Naive B cell (primary cell): ENCODE data around the gene KRT74. TPM values are rescaled to one million over a fixed set of nuclear protein-coding genes. Genes with fewer than 3 reads are reported as not detected.

Experiments
- ATAC-seq, 2 donors: fragments of 150-1000 bp; cut with Tn5 transposase; 2 replicates each; pipeline ENCODE4 v1.10.0; 2021; ENCODE audit warnings: low read depth in 2 of 2, mild to moderate bottlenecking in 2 of 2, moderate library complexity in 2 of 2
- DNase-seq: peaks from one replicate; pipeline ENCODE4 v3.0.0; 2022
- H3K27ac Mint-ChIP-seq, 6 donors: one replicate each; pipeline ENCODE4 v1.8.0; 2020 to 2022; ENCODE audit warnings: mild to moderate bottlenecking in 6 of 6, mixed read lengths in 6 of 6, moderate library complexity in 5 of 6, inconsistent platforms in 2 of 6
- H3K27me3 Mint-ChIP-seq, 3 donors: one replicate each; pipeline ENCODE4 v1.8.0; 2021 to 2022; ENCODE audit warnings: mixed read lengths in 3 of 3, mild to moderate bottlenecking in 1 of 3
- H3K36me3 Mint-ChIP-seq, 2 donors: one replicate each; pipeline ENCODE4 v1.8.0; 2020 to 2022; ENCODE audit warnings: mixed read lengths in 2 of 2, inconsistent platforms in 1 of 2, mild to moderate bottlenecking in 1 of 2
- H3K4me1 Mint-ChIP-seq, 3 donors: one replicate each; pipeline ENCODE4 v1.8.0; 2020 to 2022; ENCODE audit warnings: mixed read lengths in 3 of 3, inconsistent platforms in 1 of 3, mild to moderate bottlenecking in 1 of 3, moderate library complexity in 1 of 3
- H3K4me3 Mint-ChIP-seq, 8 donors: one replicate each; pipeline ENCODE4 v1.8.0; 2020 to 2022; ENCODE audit warnings: mild to moderate bottlenecking in 8 of 8, mixed read lengths in 8 of 8, moderate library complexity in 8 of 8, inconsistent platforms in 2 of 8
- H3K9me3 Mint-ChIP-seq, 7 donors: one replicate each; pipeline ENCODE4 v1.8.0; 2020 to 2022; ENCODE audit warnings: mixed read lengths in 7 of 7, mild to moderate bottlenecking in 5 of 7, inconsistent platforms in 2 of 7, moderate library complexity in 1 of 7
- polyA plus RNA-seq, 6 donors: library from polyadenylated mRNA; unstranded; fragments of 300-500 nt; fragmentation: Illumina TruSeq; gene quantifications; one replicate each; pipeline ENCODE4 v1.2.3, GENCODE V29; 2021; ENCODE audit warnings: low read depth in 6 of 6

The KRT74 gene
- polyA plus RNA-seq, 6 donors from 2014 or later, result not detected

GRCh38 chr12:52525661-52526499 is 47.8 kb downstream of the KRT74 start:
- no peak for ATAC-seq
- DNase-seq, result no peak
- Mint-ChIP-seq H3K4me1 (no peaks in the 10 kb centered on the region), H3K36me3 (no peaks in the 10 kb centered on the region), H3K27ac (no peak overlapping the region), H3K27me3 (peaks cover 7 to 14% (median 12%) of the 10 kb centered on the region in 3 donors), H3K9me3 (no peaks in the 10 kb centered on the region), H3K4me3 (no peak overlapping the region)

- Mint-ChIP-seq H3K4me3 (no peak overlapping the region), H3K27ac (no peak overlapping the region)
Measured at GRCh38 chr12:52524898-52525591, 48.6 kb downstream of the KRT74 start.

GRCh38 chr12:52524241-52524897 is 49.3 kb downstream of the KRT74 start:
- no peaks in the 10 kb centered on the region for H3K4me1 Mint-ChIP-seq
- H3K9me3 Mint-ChIP-seq, result no peaks in the 10 kb centered on the region
- H3K27ac Mint-ChIP-seq, result no peak overlapping the region
- no peak overlapping the region for H3K4me3 Mint-ChIP-seq
- DNase-seq, result no peak
- peaks cover 7 to 14% (median 12%) of the 10 kb centered on the region in 3 donors for H3K27me3 Mint-ChIP-seq
- ATAC-seq, result no peak
- no peaks in the 10 kb centered on the region for H3K36me3 Mint-ChIP-seq

More at GRCh38 chr12:52524898-52525591, 48.6 kb downstream of the KRT74 start:
- DNase-seq (no peak), ATAC-seq (no peak)
- H3K36me3 Mint-ChIP-seq, result no peaks in the 10 kb centered on the region
- H3K27me3 Mint-ChIP-seq, result peaks cover 7 to 14% (median 12%) of the 10 kb centered on the region in 3 donors
- H3K9me3 Mint-ChIP-seq, result no peaks in the 10 kb centered on the region
- no peaks in the 10 kb centered on the region for H3K4me1 Mint-ChIP-seq

- no peak overlapping the region for H3K27ac Mint-ChIP-seq
- peaks cover 9 to 12% (median 10%) of the 10 kb centered on the region in 3 donors for H3K27me3 Mint-ChIP-seq
Measured at GRCh38 chr12:52523824-52524223, 49.8 kb downstream of the KRT74 start.

GRCh38 chr12:52522346-52523011 is 51.2 kb downstream of the KRT74 start:
- Mint-ChIP-seq H3K9me3 (no peaks in the 10 kb centered on the region), H3K27me3 (peaks cover 5 to 12% (median 12%) of the 10 kb centered on the region in 3 donors), H3K4me1 (no peaks in the 10 kb centered on the region), H3K27ac (no peak overlapping the region), H3K36me3 (no peaks in the 10 kb centered on the region), H3K4me3 (no peak overlapping the region)
- DNase-seq, result no peak
- no peak for ATAC-seq

More at GRCh38 chr12:52523824-52524223, 49.8 kb downstream of the KRT74 start:
- ATAC-seq (no peak), DNase-seq (no peak)
- Mint-ChIP-seq H3K9me3 (no peaks in the 10 kb centered on the region), H3K36me3 (no peaks in the 10 kb centered on the region), H3K4me3 (no peak overlapping the region), H3K4me1 (no peaks in the 10 kb centered on the region)

- ATAC-seq (no peak), DNase-seq (no peak)
- Mint-ChIP-seq H3K27ac (no peak overlapping the region), H3K4me1 (no peaks in the 10 kb centered on the region), H3K36me3 (no peaks in the 10 kb centered on the region), H3K27me3 (peaks cover 5 to 12% (median 12%) of the 10 kb centered on the region in 3 donors), H3K9me3 (no peaks in the 10 kb centered on the region), H3K4me3 (no peak overlapping the region)
Measured at GRCh38 chr12:52521568-52522266, 51.9 kb downstream of the KRT74 start.

- Mint-ChIP-seq H3K27ac (no peak overlapping the region), H3K4me1 (no peaks in the 10 kb centered on the region), H3K4me3 (no peak overlapping the region), H3K36me3 (no peaks in the 10 kb centered on the region), H3K27me3 (peaks cover 5 to 13% (median 12%) of the 10 kb centered on the region in 3 donors), H3K9me3 (no peaks in the 10 kb centered on the region)
- DNase-seq (no peak), ATAC-seq (no peak)
Measured at GRCh38 chr12:52521175-52521567, 52.5 kb downstream of the KRT74 start.

- no peak for DNase-seq
- H3K9me3 Mint-ChIP-seq, result no peaks in the 10 kb centered on the region
- no peaks in the 10 kb centered on the region for H3K36me3 Mint-ChIP-seq
- peaks cover 5 to 23% (median 20%) of the 10 kb centered on the region in 3 donors for H3K27me3 Mint-ChIP-seq
- ATAC-seq, result no peak
- no peaks in the 10 kb centered on the region for H3K4me1 Mint-ChIP-seq
- H3K4me3 Mint-ChIP-seq, result no peak within 1 kb of the TSS
- H3K27ac Mint-ChIP-seq, result no peak within 1 kb of the TSS
Measured at GRCh38 chr12:52519826-52520662, 53.6 kb downstream of the KRT74 start, which contains the start of gene KRT5. Gene KRT5 (minus strand): TSS chr12:52520394. CDS start chr12:52520296, 98 bp downstream.

GRCh38 chr12:52519387-52519703 is 54.3 kb downstream of the KRT74 start:
- no peak for DNase-seq

GRCh38 chr12:52518574-52519386 is 54.9 kb downstream of the KRT74 start:
- DNase-seq (no peak), ATAC-seq (no peak)
- no peak overlapping the region for H3K27ac Mint-ChIP-seq
- peak overlapping the region in 1 of 8 donors; percentile 15 for H3K4me3 Mint-ChIP-seq
- peaks cover 11 to 25% (median 23%) of the 10 kb centered on the region in 3 donors for H3K27me3 Mint-ChIP-seq
- H3K9me3 Mint-ChIP-seq, result no peaks in the 10 kb centered on the region
- H3K4me1 Mint-ChIP-seq, result no peaks in the 10 kb centered on the region
- H3K36me3 Mint-ChIP-seq, result no peaks in the 10 kb centered on the region

More at GRCh38 chr12:52519387-52519703, 54.3 kb downstream of the KRT74 start:
- ATAC-seq, result no peak
- Mint-ChIP-seq H3K4me1 (no peaks in the 10 kb centered on the region), H3K36me3 (no peaks in the 10 kb centered on the region), H3K4me3 (no peak overlapping the region), H3K9me3 (no peaks in the 10 kb centered on the region), H3K27ac (no peak overlapping the region), H3K27me3 (peaks cover 5 to 25% (median 23%) of the 10 kb centered on the region in 3 donors)

- H3K9me3 Mint-ChIP-seq, result no peaks in the 10 kb centered on the region
- no peak overlapping the region for H3K27ac Mint-ChIP-seq
- peaks cover 7 to 25% (median 18%) of the 10 kb centered on the region in 3 donors for H3K27me3 Mint-ChIP-seq
- H3K4me3 Mint-ChIP-seq, result no peak overlapping the region
- ATAC-seq (no peak), DNase-seq (no peak)
- no peaks in the 10 kb centered on the region for H3K36me3 Mint-ChIP-seq
- no peaks in the 10 kb centered on the region for H3K4me1 Mint-ChIP-seq
Measured at GRCh38 chr12:52517888-52518287, 55.8 kb downstream of the KRT74 start.
